Measurements from ENCODE around the gene USH1G. TPM values are rescaled to one million over a fixed set of nuclear protein-coding genes. Genes with fewer than 3 reads are reported as not detected.

The USH1G gene
- total RNA-seq, 1 donor from 2014 or later = 0.14 TPM

- TF ChIP-seq EZH2 (IDR thresholded peaks at IDR 0.05; ENCODE audit: insufficient read depth, low read length) = no peak
- peak; percentile 70 for TF ChIP-seq CTCF (IDR thresholded peaks at IDR 0.05; ENCODE audit: insufficient read depth, low read depth, low read length)
- Mint-ChIP-seq H3K4me3 (ENCODE audit: unreplicated experiment) (no peak overlapping the region), H3K27ac (ENCODE audit: unreplicated experiment) (peak overlapping the region; percentile 34), H3K36me3 (ENCODE audit: low read depth, unreplicated experiment) (peaks cover 2% of the 10 kb centered on the region), H3K4me1 (ENCODE audit: low read depth, unreplicated experiment) (peaks cover 3% of the 10 kb centered on the region), H3K9me3 (ENCODE audit: unreplicated experiment) (no peaks in the 10 kb centered on the region), H3K27me3 (ENCODE audit: low read depth, unreplicated experiment) (peaks cover 20% of the 10 kb centered on the region)
- no peak overlapping the region for H3K9ac ChIP-seq (ENCODE audit: low read length)
- H3K4me1 ChIP-seq (ENCODE audit: insufficient read depth, low read length) = peaks cover 5% of the 10 kb centered on the region
- no peak overlapping the region for H3K4me3 ChIP-seq (ENCODE audit: insufficient read depth, low read depth, low read length)
- no peaks in the 10 kb centered on the region for H4K20me1 ChIP-seq (ENCODE audit: insufficient read depth, low read length)
- no peaks in the 10 kb centered on the region for H3K9me3 ChIP-seq (ENCODE audit: insufficient read depth, low read depth, low read length)
- H3K79me2 ChIP-seq (ENCODE audit: insufficient read depth, low read length) = no peaks in the 10 kb centered on the region
- peak; percentile 47 for DNase-seq (ENCODE audit: low read depth)
- no peak overlapping the region for H2AFZ ChIP-seq (ENCODE audit: low read depth, low read length)
- no peak overlapping the region for H3K27ac ChIP-seq (ENCODE audit: low read depth, low read length)
- H3K36me3 ChIP-seq (ENCODE audit: insufficient read depth, low read length) = no peaks in the 10 kb centered on the region
- FAIRE-seq = no peak
- H3K4me2 ChIP-seq (ENCODE audit: low read length) = no peak overlapping the region
- H3K27me3 ChIP-seq (ENCODE audit: insufficient read depth, low read length) = no peaks in the 10 kb centered on the region
These were observed 38.7 kb upstream of the USH1G start for GRCh38 chr17:74961657-74962350.

GRCh38 chr17:74960570-74961342, 37.7 kb upstream of the USH1G start:
- FAIRE-seq (no peak), DNase-seq (ENCODE audit: low read depth) (peak; percentile 13)
- H3K27ac Mint-ChIP-seq (ENCODE audit: unreplicated experiment) = peak overlapping the region; percentile 5
- Histone ChIP-seq H3K4me3 (ENCODE audit: insufficient read depth, low read depth, low read length) (no peak overlapping the region), H3K27ac (ENCODE audit: low read depth, low read length) (no peak overlapping the region), H3K79me2 (ENCODE audit: insufficient read depth, low read length) (no peaks in the 10 kb centered on the region), H3K4me1 (ENCODE audit: insufficient read depth, low read length) (peaks cover 5% of the 10 kb centered on the region), H4K20me1 (ENCODE audit: insufficient read depth, low read length) (no peaks in the 10 kb centered on the region), H3K4me2 (ENCODE audit: low read length) (peak overlapping the region; percentile 52), H3K36me3 (ENCODE audit: insufficient read depth, low read length) (no peaks in the 10 kb centered on the region), H3K9me3 (ENCODE audit: insufficient read depth, low read depth, low read length) (no peaks in the 10 kb centered on the region), H3K9ac (ENCODE audit: low read length) (no peak overlapping the region), H3K27me3 (ENCODE audit: insufficient read depth, low read length) (peaks cover 3% of the 10 kb centered on the region), H2AFZ (ENCODE audit: low read depth, low read length) (peak overlapping the region; percentile 60)
- H3K4me3 Mint-ChIP-seq (ENCODE audit: unreplicated experiment) = peak overlapping the region; percentile 70
- TF ChIP-seq EZH2 (IDR thresholded peaks at IDR 0.05; ENCODE audit: insufficient read depth, low read length) (no peak), CTCF (IDR thresholded peaks at IDR 0.05; ENCODE audit: insufficient read depth, low read depth, low read length) (peak; percentile 31)
- peaks cover 26% of the 10 kb centered on the region for H3K27me3 Mint-ChIP-seq (ENCODE audit: low read depth, unreplicated experiment)
- H3K36me3 Mint-ChIP-seq (ENCODE audit: low read depth, unreplicated experiment) = peaks cover 2% of the 10 kb centered on the region
- H3K9me3 Mint-ChIP-seq (ENCODE audit: unreplicated experiment) = no peaks in the 10 kb centered on the region
- H3K4me1 Mint-ChIP-seq (ENCODE audit: low read depth, unreplicated experiment) = peaks cover 3% of the 10 kb centered on the region

Data from astrocyte (in vitro differentiated cells and primary cell).